HG03565 (cell line): ENCODE results near the gene PCBP3.
"Not testable (repeated sequence)": the region's sequence is repeated elsewhere in the genome, so short reads cannot be mapped to it uniquely, and the experiment has no call there.

Experiments
- ATAC-seq: cut with Tn5 transposase; IDR thresholded peaks from one replicate; pipeline ENCODE4 v1.9.1; 2021; ENCODE audit warnings: mild to moderate bottlenecking, moderate library complexity; ENCODE audit not compliant: unreplicated experiment

PCBP3 gene

GRCh38 chr21:45974073-45975019 lies 330.8 kb downstream of the PCBP3 start:
- ATAC-seq = no peak

- no peak for ATAC-seq
Measured at GRCh38 chr21:45975020-45975666, 331.6 kb downstream of the PCBP3 start.

- ATAC-seq = not testable (repeated sequence)
Measured at GRCh38 chr21:45975667-45976409, 332.3 kb downstream of the PCBP3 start.

- ATAC-seq = no peak
Measured at GRCh38 chr21:45976701-45977311, 333.3 kb downstream of the PCBP3 start.

GRCh38 chr21:45977396-45977795 lies 333.9 kb downstream of the PCBP3 start:
- no peak for ATAC-seq

- ATAC-seq = no peak
Measured at GRCh38 chr21:45979141-45979631, 335.7 kb downstream of the PCBP3 start.

DNA sequence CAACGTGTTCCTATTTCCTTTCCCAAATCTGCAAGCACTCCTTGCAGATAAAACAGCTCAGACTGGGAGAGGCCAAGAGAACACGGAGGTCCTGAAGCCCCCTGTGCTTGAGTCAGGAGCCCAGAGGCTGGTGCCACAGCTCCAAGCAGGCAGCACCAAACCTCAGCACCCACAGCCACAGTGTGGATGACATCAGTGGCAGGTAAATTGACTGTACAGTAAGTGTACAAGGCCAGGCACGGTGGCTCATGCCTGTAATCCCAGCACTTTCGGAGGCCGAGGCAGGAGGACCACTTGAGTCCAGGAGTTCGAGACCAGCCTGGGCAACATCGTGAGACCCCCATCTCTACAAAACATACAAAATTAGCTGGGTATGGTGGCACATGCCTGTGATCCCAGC lies 336.1 kb downstream of the PCBP3 start:
- ATAC-seq = no peak

DNA sequence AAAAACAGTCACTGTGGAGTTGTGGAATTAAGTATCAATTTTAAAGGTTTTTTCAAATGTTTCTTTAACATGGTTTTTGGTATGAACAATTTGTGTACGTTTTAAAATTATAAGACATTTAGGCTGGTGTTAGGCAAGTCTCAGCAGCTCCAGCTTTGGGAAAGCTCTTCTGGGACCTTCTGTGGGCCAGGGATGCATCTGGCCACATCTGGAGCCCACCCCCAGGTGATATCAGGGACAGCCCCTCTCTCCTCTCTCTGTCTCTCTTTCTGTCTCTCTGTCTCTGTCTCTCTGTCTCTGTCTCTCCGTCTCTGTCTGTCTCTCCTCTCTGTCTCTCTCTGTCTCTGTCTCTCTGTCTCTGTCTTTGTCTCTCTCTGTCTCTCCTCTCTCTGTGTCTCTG lies 336.7 kb downstream of the PCBP3 start:
- ATAC-seq = no peak

DNA sequence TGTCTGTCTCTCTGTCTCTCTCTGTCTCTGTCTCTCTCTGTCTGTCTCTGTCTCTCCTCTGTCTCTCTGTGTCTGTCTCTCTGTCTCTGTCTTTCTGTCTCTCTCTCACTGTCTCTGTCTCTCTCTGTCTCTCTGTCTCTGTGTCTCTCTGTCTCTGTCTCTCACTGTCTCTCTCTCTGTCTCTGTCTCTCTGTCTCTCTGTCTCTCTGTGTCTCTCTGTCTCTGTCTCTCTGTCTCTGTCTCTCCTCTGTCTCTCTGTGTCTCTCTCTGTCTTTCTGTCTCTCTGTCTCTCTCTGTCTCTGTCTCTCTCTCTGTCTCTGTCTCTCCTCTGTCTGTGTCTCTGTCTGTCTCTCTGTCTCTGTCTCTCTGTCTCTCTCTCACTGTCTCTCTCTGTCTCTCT lies 337.2 kb downstream of the PCBP3 start:
- ATAC-seq = no peak

- ATAC-seq = no peak
Measured at GRCh38 chr21:45981151-45982091, 337.9 kb downstream of the PCBP3 start, which contains the start of gene COL6A1. TSS of gene COL6A1 (plus strand) at chr21:45981770. CDS start at chr21:45981851, 81 bp downstream.

- no peak for ATAC-seq
Measured at GRCh38 chr21:45982092-45982757, 338.7 kb downstream of the PCBP3 start.

GRCh38 chr21:45982758-45983648 lies 339.5 kb downstream of the PCBP3 start:
- no peak for ATAC-seq

GRCh38 chr21:45983649-45983965 lies 340.1 kb downstream of the PCBP3 start:
- no peak for ATAC-seq

DNA sequence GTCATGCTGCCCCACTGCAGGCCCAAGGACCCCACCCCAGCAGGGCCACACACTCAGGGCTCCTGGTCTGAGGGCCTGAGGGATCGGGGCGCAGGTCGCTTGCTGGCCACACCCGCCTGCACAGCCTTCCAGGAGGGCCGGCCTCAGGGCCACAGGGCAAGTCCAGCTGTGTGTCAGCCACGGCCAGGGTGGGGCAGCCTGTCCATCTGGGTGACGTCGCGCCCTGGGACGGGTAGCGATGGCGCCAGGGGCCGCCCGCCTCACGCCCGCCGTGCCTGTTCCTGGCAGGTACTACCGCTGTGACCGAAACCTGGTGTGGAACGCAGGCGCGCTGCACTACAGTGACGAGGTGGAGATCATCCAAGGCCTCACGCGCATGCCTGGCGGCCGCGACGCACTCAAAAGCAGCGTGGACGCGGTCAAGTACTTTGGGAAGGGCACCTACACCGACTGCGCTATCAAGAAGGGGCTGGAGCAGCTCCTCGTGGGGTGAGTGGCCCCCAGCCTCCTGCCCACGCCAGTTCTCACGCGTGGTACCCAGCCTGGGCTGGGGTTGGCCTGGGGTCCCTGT lies 340.5 kb downstream of the PCBP3 start:
- ATAC-seq = no peak

DNA sequence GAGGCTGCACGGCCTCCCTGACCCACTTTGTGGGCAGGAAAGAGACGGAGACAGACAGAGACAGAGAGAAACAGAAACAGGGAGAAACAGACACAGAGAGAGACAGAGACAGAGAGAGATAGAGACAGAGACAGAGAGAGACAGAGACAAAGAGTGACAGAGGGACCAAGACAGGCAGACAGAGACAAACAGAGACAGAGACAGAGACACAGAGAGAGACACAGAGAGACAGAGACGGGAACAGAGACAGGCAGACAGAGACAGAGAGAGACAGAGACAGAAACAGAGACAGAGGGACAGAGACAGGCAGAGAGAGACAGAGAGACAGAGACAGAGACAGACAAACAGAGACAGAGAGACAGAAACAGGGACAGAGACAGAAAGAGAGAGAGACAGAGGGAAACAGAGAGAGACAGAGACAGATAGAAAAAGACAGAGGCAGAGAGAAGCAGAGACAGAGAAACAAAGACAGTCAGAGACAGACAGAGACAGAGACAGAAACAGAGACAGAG lies 341.1 kb downstream of the PCBP3 start:
- ATAC-seq = no peak

- no peak for ATAC-seq
Measured at GRCh38 chr21:45985471-45986315, 342.2 kb downstream of the PCBP3 start.
